Left lobe of liver (tissue), 2 donors: ENCODE data around the gene TBL3. TPM values are rescaled to one million over a fixed set of nuclear protein-coding genes. Genes with fewer than 3 reads are reported as not detected.

Source experiments
- ATAC-seq: fragments of 200-7000 bp; cut with Tn5 transposase; one replicate; pipeline ENCODE4 v1.9.1; 2020; ENCODE audit warnings: mild to moderate bottlenecking, moderate library complexity
- DNase-seq: peaks from one replicate; pipeline ENCODE4 v3.0.0-alpha.2; 2020; ENCODE audit warnings: low spot score
- total RNA-seq: library from RNA; stranded (reverse); gene quantifications from one replicate; pipeline ENCODE4 v1.2.1, GENCODE V29; 2021
- donor health status: DM: no; HTN: no; CAD: no; lungs with moderate emphysema.
- donor health status: DM: no; HTN: yes; CAD: no.

The TBL3 gene
- total RNA-seq, 1 donor from 2014 or later, result 18.6 TPM

DNA sequence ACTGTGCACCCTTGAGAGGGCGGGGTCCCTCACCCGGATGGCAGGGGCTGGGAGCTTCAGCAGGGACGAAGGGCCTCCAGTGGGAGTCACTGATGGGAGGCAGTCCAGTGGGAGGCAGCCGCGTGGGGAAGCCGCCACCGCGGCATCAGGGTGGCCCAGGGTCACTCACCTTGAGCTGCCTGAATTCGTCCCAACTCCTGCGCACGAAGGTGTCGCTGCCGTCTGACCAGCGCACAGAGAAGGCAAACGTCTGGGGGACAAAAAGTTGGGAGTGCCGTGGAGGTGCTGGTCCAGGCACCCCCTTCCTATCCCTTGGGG lies 8.9 kb downstream of the TBL3 start:
- no peak for DNase-seq
- no peak for ATAC-seq

DNA sequence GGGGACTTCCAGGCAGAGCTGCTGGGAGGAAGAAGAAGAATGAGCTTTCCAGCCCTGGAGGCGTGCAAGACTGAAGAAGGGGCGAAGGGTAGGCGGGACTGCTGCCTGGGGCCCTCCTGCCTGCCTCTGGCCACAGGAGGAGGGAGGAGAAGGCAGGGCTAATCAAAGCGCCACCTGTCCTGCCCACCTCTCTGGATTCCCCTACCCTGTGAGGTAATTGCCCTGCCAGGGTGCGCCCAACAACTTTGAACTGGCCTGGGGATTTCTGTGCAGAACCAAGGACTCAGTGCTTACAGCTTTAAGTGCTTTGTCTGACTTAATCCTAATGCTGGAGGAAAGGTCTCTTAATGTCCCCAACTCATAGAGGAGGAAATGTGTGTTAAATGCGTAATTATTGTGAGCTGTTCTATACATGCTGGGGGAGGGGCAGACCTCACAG lies 9.6 kb downstream of the TBL3 start, which contains the start of gene NOXO1:
Gene NOXO1 (minus strand): TSS at position 72 of the 439 bp plus-strand sequence. CDS start 290 bp downstream, outside the sequence.
- ATAC-seq, result no peak
- DNase-seq, result no peak

DNA sequence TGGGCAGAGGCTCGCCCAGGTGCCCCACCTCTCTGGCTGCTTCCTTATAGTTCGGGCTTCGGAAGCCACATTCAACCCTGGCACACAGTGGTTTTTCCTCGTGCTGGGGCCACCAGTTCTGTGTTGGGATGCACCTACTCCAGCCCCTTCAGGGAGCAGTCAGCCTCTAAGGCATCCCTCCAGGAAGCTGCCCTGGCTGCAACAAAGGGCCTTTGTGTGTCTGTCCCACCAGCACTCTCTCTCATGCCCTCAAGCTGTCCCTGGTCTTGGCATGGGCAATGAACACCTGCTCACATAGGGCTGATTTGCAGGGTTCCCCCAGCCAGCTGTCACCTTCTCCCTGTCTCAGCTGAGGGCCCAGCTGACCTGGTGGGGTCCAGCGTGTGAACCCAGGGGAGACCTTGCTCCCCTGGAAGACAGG lies 10.2 kb downstream of the TBL3 start:
- no peak for ATAC-seq
- no peak for DNase-seq

DNA sequence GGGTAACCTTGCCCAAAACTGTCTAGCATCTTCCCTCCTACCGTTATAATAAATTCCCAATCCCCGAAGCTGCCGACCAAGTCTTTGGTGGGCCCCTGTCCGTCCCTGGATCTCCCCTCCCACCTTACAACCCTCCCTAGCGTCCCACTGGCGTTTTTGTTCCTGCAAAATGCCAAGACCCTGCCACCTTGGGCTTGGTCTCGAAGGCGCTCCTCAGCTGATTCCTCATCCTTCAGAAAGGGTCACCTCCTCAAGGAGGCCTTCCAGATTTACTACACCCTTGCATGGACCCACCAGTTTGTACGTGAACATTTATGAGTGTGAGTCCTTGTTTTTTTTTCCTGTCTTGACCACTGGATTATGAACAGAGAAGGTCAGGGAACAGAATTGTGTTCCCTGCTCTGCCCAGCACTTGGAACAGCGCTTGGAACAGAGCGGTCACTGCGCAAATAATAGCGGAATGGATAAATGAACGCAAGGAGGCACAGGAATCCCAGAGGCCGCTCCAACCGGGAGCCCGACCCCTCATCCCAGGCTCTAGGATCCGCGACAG lies 11.2 kb downstream of the TBL3 start:
- no peak for DNase-seq
- ATAC-seq, result no peak

DNA sequence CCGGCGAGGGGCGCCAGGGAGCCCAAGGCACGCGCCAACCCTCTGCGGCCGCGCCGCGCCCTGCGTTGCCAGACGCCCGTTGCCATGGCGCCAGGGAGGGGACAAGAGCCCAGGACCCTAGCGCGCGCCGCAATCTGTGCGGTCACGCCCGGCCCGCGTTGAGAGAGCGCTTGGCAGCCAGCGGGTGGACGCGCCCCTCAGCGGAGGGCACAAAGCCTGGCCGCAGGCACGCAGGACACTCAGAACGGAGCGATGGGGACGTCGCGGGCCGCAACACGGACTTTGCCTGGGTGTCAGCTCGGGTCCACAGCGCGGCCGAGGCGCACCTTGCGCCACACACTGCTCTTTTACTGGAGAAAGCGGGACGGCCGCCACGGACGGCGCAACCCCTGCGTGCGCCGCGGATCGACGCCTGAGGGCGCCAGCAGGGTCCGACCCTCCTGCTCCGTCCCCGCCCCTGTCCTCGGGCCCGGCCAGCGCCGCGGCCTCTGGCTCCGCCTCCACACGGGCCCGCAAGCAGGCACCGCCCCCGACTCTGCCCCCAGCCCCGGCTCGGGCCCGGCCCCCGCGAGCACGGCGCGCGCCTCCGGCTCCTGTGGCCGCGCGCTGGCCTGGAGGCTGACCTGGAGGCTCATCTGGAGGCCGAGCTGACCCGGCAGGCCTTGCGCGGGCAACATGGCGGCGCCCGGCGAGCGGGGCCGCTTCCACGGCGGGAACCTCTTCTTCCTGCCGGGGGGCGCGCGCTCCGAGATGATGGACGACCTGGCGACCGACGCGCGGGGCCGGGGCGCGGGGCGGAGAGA lies 11.9 kb downstream of the TBL3 start, which contains the start of gene GFER:
Gene GFER (plus strand): TSS at position 650 of the 803 bp plus-strand sequence. CDS start 26 bp downstream, at position 676.
- ATAC-seq, result peak; percentile 89
- DNase-seq, result peak; percentile 94

- ATAC-seq (peak; percentile 42), DNase-seq (peak; percentile 82)
Measured at GRCh38 chr16:1984347-1985225, 12.7 kb downstream of the TBL3 start.

DNA sequence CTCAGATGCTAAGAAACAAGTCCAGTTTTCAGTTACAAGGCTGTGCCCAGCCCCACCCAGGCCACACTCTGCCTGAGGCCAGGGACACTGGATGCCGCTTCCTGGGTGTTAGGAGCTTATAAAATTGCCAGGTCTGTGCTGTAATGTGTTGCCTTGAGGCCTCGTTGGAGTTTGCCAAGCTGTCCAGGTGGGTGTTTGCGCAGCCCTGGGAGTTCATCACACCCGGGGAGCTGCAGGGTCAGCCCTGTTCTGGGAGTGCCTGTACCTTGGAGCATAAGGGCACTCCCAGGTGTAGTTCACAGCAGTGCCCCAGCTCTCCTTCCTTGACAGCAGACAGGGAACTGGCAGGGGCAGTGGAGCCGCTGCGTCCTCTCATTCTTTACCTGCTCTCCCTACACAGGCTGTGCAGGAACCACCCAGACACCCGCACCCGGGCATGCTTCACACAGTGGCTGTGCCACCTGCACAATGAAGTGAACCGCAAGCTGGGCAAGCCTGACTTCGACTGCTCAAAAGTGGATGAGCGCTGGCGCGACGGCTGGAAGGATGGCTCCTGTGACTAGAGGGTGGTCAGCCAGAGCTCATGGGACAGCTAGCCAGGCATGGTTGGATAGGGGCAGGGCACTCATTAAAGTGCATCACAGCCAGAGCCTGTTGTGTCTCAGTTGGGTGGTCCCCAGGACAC lies 13.8 kb downstream of the TBL3 start:
- no peak for ATAC-seq
- no peak for DNase-seq

DNA sequence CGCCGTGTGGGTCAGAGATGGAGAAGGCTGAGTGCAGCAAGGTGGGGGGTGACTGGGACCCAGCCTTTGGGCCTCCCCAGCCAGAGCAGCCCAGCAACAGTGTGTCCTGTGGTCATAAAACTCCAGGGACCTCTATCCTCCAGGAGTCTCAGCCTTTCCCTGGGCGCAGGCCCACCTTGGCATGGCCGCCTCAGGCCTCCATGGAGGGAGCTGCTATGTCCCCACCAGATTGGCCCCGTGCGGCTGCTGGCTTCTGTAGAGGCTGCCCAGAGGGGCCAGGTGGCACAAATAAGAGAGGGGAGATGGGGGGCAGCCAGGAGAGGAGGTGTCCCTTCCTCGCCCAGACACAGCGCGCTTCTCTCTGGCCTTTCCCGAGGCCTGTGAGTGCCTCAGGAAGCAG lies 15.3 kb downstream of the TBL3 start:
- ATAC-seq (no peak), DNase-seq (no peak)

DNA sequence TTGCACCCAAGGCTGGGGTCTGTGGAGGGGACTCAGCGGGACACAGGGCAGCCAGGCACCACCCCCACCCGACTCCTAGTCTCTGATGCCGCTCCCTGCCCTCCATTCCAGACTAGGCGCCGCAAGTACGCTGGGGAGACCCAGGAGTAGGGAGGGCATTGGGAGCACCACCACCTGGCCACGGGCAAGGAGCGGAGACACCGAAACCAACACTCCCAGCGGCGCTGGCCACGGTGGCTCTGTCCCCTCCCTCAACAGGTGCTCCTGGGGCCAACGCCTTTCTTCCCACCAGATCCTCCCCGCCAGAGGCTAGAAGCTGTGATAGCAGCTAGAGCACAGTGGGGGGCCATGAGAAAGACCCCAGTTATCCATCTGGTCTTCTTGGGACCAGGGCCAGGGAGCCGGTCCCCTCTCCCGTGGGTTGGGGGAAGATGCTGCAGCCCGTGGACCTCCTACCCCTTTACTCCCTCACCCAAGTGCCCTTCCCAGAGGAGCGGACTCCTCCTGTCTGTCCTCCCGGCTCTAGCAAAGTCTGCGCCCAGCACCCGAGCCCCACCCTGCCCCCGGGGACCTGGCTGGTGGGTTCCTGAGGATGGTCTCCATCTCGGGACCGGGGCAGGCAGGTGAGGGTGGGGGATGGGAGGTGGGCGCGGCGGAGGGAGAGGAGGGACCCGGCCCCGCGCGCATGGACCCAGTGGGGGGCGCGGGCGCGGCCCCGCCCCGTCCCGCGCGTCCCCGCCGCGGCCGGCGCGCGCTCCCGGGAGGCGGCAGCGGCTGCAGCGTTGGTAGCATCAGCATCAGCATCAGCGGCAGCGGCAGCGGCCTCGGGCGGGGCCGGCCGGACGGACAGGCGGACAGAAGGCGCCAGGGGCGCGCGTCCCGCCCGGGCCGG lies 17.6 kb downstream of the TBL3 start, which contains the start of gene SYNGR3:
Gene SYNGR3 (plus strand): TSS at position 762 of the 892 bp plus-strand sequence. CDS start 133 bp downstream, outside the sequence.
- ATAC-seq (no peak), DNase-seq (no peak)

DNA sequence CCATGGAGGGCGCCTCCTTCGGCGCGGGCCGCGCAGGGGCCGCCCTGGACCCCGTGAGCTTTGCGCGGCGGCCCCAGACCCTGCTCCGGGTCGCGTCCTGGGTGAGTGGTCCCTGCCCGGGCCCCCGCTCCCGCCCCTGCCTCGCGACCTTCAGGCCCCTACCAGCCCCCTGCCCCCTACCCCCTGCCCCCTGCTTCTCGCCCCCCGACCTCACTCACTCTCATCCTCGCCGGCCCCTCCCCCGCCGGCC lies 18.2 kb downstream of the TBL3 start:
- no peak for DNase-seq

GRCh38 chr16:1990351-1991134 lies 18.7 kb downstream of the TBL3 start:
- ATAC-seq (no peak), DNase-seq (no peak)

More for the DNA sequence above, 18.2 kb downstream of the TBL3 start:
- ATAC-seq, result no peak

- ATAC-seq (no peak), DNase-seq (no peak)
Measured at GRCh38 chr16:1991135-1991551, 19.3 kb downstream of the TBL3 start.

DNA sequence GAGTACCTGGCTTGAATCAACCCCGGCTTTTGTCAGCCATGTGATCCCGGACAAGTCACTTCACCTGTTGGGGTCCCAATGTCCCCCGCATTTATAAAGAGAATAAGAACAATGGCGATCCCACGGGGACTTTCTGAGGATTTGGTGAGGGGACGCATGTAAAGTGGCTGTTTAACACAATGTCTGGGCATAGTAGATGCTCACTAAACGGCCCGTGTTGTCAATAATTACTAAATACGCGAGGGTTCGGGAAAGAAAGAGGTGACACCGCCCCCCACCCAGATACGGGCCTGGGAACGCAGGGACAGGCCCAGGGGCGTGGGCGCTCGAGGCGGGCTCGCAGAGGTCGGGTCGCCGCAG lies 19.7 kb downstream of the TBL3 start:
- no peak for DNase-seq
- ATAC-seq, result no peak

- ATAC-seq (peak; percentile 73), DNase-seq (peak; percentile 86)
Measured at GRCh38 chr16:1991948-1992703, 20.3 kb downstream of the TBL3 start.

DNA sequence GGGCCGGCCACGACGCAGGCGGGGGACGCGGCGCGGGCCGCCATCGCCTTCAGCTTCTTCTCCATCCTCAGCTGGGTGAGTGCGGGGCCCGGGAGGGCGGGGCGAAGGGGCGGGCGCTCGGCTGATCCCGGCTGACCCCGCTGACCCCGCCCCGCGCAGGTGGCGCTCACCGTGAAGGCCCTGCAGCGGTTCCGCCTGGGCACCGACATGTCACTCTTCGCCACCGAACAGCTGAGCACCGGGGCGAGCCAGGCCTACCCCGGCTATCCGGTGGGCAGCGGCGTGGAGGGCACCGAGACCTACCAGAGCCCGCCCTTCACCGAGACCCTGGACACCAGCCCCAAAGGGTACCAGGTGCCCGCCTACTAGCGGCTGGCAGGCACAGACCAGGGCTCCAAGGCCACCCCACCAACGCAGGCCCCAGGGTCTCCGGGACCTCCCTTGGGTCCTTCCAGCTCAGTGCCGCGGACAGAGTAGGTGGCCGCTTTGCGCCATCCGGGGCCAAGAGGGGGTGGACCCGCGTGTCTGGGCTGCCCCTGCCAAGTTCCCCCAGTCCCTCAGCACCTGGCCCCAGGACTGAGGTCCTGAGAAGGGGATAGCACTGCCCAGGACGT lies 21.0 kb downstream of the TBL3 start:
- DNase-seq (no peak), ATAC-seq (no peak)

DNA sequence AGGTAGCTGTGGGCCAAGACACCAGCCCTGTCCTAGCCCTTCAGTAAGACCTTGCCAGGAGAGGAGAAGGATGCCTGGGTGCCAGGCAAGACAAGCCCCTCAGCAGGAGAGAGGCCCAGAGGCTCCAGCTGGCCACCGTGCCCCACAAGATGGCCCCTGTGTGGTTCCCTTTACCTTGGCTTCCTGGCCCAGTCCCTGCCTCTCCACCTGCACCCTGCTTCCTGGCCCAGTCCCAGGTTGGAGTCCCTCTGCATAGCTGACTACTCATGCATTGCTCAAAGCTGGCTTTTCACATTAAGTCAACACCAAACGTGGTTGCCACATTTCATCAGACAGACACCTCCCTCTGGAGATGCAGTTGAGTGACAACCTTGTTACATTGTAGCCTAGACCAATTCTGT lies 21.9 kb downstream of the TBL3 start:
- ATAC-seq, result peak; percentile 69
- peak; percentile 75 for DNase-seq

DNA sequence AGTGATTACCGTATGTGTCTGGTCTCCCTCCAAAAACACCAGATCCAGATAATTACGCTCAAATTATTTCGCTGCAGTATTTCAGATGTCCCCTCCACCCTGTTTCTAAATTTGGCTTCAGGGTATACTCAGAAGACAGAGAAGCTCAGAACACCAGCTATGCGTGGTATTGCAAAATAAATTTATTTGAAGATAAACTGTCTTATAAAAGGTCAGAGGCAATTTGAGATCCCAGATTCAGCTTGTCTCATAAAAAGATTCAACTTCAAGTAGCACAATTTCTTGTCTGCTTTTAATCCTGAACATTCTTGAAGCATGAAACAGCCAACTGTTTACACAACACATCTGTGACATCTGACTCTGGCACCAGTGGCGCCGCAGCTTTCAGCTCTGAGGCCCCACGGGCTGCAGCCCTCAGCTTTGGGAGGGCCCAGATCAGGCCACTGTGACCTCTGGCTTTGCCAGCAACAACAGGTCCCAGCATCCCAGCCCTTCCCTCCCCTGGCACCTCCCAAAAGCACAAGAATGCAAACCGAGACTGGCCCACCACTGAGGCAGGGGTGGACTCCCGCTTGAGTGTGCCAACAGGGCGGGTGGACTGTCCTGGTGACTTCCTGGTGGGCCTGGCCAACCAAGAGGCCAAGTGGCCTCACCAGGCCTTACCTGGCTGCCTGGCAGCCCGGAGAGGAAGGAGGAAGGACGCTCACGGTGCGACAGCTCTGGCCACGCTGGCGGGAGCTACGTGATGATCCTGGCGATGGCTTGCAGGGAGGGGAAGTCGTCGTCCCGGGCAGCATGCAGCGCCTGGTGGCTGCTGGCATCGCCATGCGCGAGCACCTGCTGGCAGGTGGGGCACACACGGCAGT lies 25.9 kb downstream of the TBL3 start:
- ATAC-seq, result no peak

More for the DNA sequence above, 25.9 kb downstream of the TBL3 start:
- DNase-seq, result no peak
